ENCODE measurements around the gene RBM12. TPM values are rescaled to one million over a fixed set of nuclear protein-coding genes. Genes with fewer than 3 reads are reported as not detected.

RBM12 gene
- total RNA-seq, 4 donors from 2014 or later = 31.4 to 43.2 (median 33.9) TPM

GRCh38 chr20:35618263-35619131 lies 46.2 kb downstream of the RBM12 start:
- no peak for ATAC-seq (ENCODE audit: low FRiP score)
- TF ChIP-seq CTCF (IDR thresholded peaks at IDR 0.05) = no peak
- no peak for DNase-seq (ENCODE audit: low spot score)

- peak; percentile 7 for ATAC-seq (ENCODE audit: low FRiP score)
- no peak for DNase-seq (ENCODE audit: low spot score)
- TF ChIP-seq CTCF (IDR thresholded peaks at IDR 0.05) = no peak
These were observed 47.1 kb downstream of the RBM12 start for GRCh38 chr20:35617397-35618262.

GRCh38 chr20:35616465-35617396 lies 48.0 kb downstream of the RBM12 start:
- DNase-seq (ENCODE audit: low spot score) (peak; percentile 80), ATAC-seq (ENCODE audit: low FRiP score) (peak; percentile 62)
- TF ChIP-seq CTCF (IDR thresholded peaks at IDR 0.05) = no peak

- DNase-seq (ENCODE audit: low spot score) (peak; percentile 99), ATAC-seq (ENCODE audit: low FRiP score) (peak; percentile 92)
- TF ChIP-seq CTCF (IDR thresholded peaks at IDR 0.05) = no peak
These were observed 48.8 kb downstream of the RBM12 start, which contains the start of gene SPAG4 for GRCh38 chr20:35615667-35616464. Gene SPAG4 (plus strand): TSS chr20:35615829. CDS start chr20:35616004, 175 bp downstream.

GRCh38 chr20:35611482-35611881 lies 53.2 kb downstream of the RBM12 start:
- TF ChIP-seq CTCF (IDR thresholded peaks at IDR 0.05) = no peak
- no peak for ATAC-seq (ENCODE audit: low FRiP score)
- DNase-seq (ENCODE audit: low spot score) = no peak

Measured in omental fat pad (tissue), 4 donors.